IMR-90 (cell line): Measurements from ENCODE around the gene CHPF. TPM values are rescaled to one million over a fixed set of nuclear protein-coding genes. Genes with fewer than 3 reads are reported as not detected.

Experiments used
- ATAC-seq: fragments of 200-7000 bp; cut with Tn5 transposase; 2 replicates; pipeline ENCODE4 v1.9.1; 2020; ENCODE audit warnings: low read depth, mild to moderate bottlenecking, moderate library complexity
- BruUV-seq: library from RNA; stranded (reverse); fragments of 400-500 nt; replicated peaks from 2 replicates; lab custom pipeline; 2021; lab: Mats Ljungman, UMichigan
- CTCF ChIA-PET: fragments of 300-600 bp; formaldehyde crosslinking; extraction: SDS; loops from one replicate; lab custom pipeline; 2021; ENCODE audit warnings: antibody characterized with exemption; lab: Yijun Ruan, JAX
- POLR2A ChIA-PET: fragments of 300-600 bp; sonication (Branson Sonifier 250); formaldehyde crosslinking; loops from one replicate; lab custom pipeline; 2022; ENCODE audit warnings: antibody characterized with exemption; ENCODE audit not compliant: unreplicated experiment; lab: Charles Lee
- DNase-seq: peaks from one replicate; pipeline ENCODE4 v3.0.0; 2013
- H2AFZ ChIP-seq: replicated peaks from 2 replicates; pipeline ENCODE3; 2013; ENCODE audit warnings: low read length, mild to moderate bottlenecking; ENCODE audit not compliant: poor library complexity
- H2AK5ac ChIP-seq: 2 replicates; pipeline ENCODE4 v1.6.1; 2013; ENCODE audit warnings: low read depth, low read length, inconsistent platforms
- H2AK9ac ChIP-seq: replicated peaks from 2 replicates; pipeline ENCODE3; 2013; ENCODE audit warnings: mild to moderate bottlenecking, low read depth, low read length, moderate library complexity; ENCODE audit not compliant: poor library complexity
- H2BK120ac ChIP-seq: 2 replicates; pipeline ENCODE4 v1.6.1; 2013; ENCODE audit warnings: low read depth, low read length, inconsistent platforms
- H2BK15ac ChIP-seq: 3 replicates; pipeline ENCODE4 v1.6.1; 2013; ENCODE audit warnings: low read depth, low read length, inconsistent platforms
- H2BK20ac ChIP-seq: 2 replicates; pipeline ENCODE4 v1.6.1; 2013; ENCODE audit warnings: low read depth, mild to moderate bottlenecking, inconsistent platforms, low read length, moderate library complexity
- H2BK5ac ChIP-seq: 2 replicates; pipeline ENCODE4 v1.6.1; 2013; ENCODE audit warnings: mild to moderate bottlenecking, low read depth, low read length, inconsistent platforms; ENCODE audit not compliant: poor library complexity, severe bottlenecking
- H3K14ac ChIP-seq: replicated peaks from 2 replicates; pipeline ENCODE4 v1.6.1; 2013; ENCODE audit warnings: low read depth, low read length, inconsistent platforms
- H3K18ac ChIP-seq: 2 replicates; pipeline ENCODE4 v1.6.1; 2013; ENCODE audit warnings: low read depth, low read length, control low read depth
- H3K23ac ChIP-seq: 2 replicates; pipeline ENCODE4 v1.6.1; 2013; ENCODE audit warnings: low read depth, low read length, inconsistent platforms
- H3K27ac ChIP-seq: 2 replicates; pipeline ENCODE4 v1.5.1; 2013; ENCODE audit warnings: mild to moderate bottlenecking, control low read depth, low read length; ENCODE audit not compliant: insufficient read depth
- H3K27me3 ChIP-seq: 2 replicates; pipeline ENCODE4 v1.6.1; 2013; ENCODE audit warnings: low read length; ENCODE audit not compliant: control insufficient read depth, insufficient read depth
- H3K36me3 ChIP-seq: 2 replicates; pipeline ENCODE4 v1.6.1; 2013; ENCODE audit warnings: low read length, mixed read lengths; ENCODE audit not compliant: control insufficient read depth, insufficient read depth
- H3K4ac ChIP-seq: 2 replicates; pipeline ENCODE4 v1.6.1; 2013; ENCODE audit warnings: low read depth, low read length, inconsistent platforms
- H3K4me1 ChIP-seq: 2 replicates; pipeline ENCODE4 v1.6.1; 2013; ENCODE audit warnings: low read length, mixed read lengths; ENCODE audit not compliant: control insufficient read depth, insufficient read depth
- H3K4me2 ChIP-seq: 2 replicates; pipeline ENCODE4 v1.6.1; 2013; ENCODE audit warnings: low read depth, mild to moderate bottlenecking, control low read depth, low read length, moderate library complexity
- H3K4me3 ChIP-seq: 2 replicates; pipeline ENCODE4 v1.5.1; 2013; ENCODE audit warnings: low read depth, mild to moderate bottlenecking, control low read depth, low read length, moderate library complexity; ENCODE audit not compliant: insufficient read depth
- H3K56ac ChIP-seq: 2 replicates; pipeline ENCODE4 v1.6.1; 2013; ENCODE audit warnings: low read length, inconsistent platforms; ENCODE audit not compliant: insufficient read depth; ENCODE audit errors: extremely low read depth
- H3K79me1 ChIP-seq, 2 experiments: 2 replicates each; pipeline ENCODE4 v1.6.1; 2013; ENCODE audit warnings: low read length in 2 of 2, inconsistent platforms in 1 of 2, low read depth in 1 of 2
- H3K9ac ChIP-seq: 2 replicates; pipeline ENCODE4 v1.6.1; 2013; ENCODE audit warnings: low read depth, low read length, control low read depth
- H3K9me1 ChIP-seq: 2 replicates; pipeline ENCODE4 v1.6.1; 2013; ENCODE audit warnings: low read length, inconsistent platforms; ENCODE audit not compliant: insufficient read depth
- H3K9me3 ChIP-seq: 2 replicates; pipeline ENCODE4 v1.6.1; 2013; ENCODE audit warnings: low read length; ENCODE audit not compliant: control insufficient read depth, insufficient read depth
- H4K20me1 ChIP-seq: 2 replicates; pipeline ENCODE4 v1.6.1; 2013; ENCODE audit warnings: low read length, inconsistent platforms; ENCODE audit not compliant: insufficient read depth
- H4K5ac ChIP-seq: 2 replicates; pipeline ENCODE4 v1.6.1; 2013; ENCODE audit warnings: mild to moderate bottlenecking, low read depth, low read length, control low read depth
- H4K8ac ChIP-seq, 2 experiments: 2 replicates each; pipeline ENCODE4 v1.6.1; 2013; ENCODE audit warnings: low read depth in 2 of 2, low read length in 2 of 2, control low read depth in 1 of 2, inconsistent platforms in 1 of 2
- H4K91ac ChIP-seq: 2 replicates; pipeline ENCODE4 v1.6.1; 2013; ENCODE audit warnings: low read depth, low read length, inconsistent platforms; ENCODE audit not compliant: insufficient read depth
- MAFK ChIP-seq: IDR thresholded peaks from 2 replicates; pipeline ENCODE4 v1.6.1; 2012; ENCODE audit warnings: low read depth, low read length, improper control_type of control experiment
- MAZ ChIP-seq: IDR thresholded peaks from 2 replicates; pipeline ENCODE4 v1.6.1; 2012; ENCODE audit warnings: low read depth, mild to moderate bottlenecking, low read length, improper control_type of control experiment, moderate library complexity, borderline replicate concordance
- WGBS, 2 experiments: methylation state at CpG; one replicate each; pipeline versions ENCODE4 v1.1.5 to v1.1.7; 2013; ENCODE audit warnings: missing lambda C conversion rate in 2 of 2; ENCODE audit not compliant: insufficient read length in 1 of 2; ENCODE audit errors: extremely low coverage in 2 of 2; 5-methylcytosine and 5-hydroxymethylcytosine counted together
- dilution Hi-C: fragments of 300-500 bp; cut with HindIII; formaldehyde crosslinking; loops from one replicate; pipeline ENCODE4 v1.14.3; 2018; ENCODE audit warnings: low sequenced_read_pairs; ENCODE audit not compliant: unreplicated experiment
- in situ Hi-C: fragments of 300-500 bp; cut with MboI; formaldehyde crosslinking; loops from 3 replicates; pipeline ENCODE4 v1.14.3; 2019; ENCODE audit warnings: low sequenced_read_pairs, inconsistent platforms, mixed read lengths
- intact Hi-C: fragments of 100-400 bp; cut with micrococcal nuclease; formaldehyde crosslinking; loops from 2 replicates; pipeline ENCODE4 v1.10.0; 2022
- polyA plus RNA-seq, 3 experiments: library from polyadenylated mRNA; depleted of rRNA; stranded (reverse); fragments of >200 nt; gene quantifications; 2 replicates each; pipeline ENCODE4 v1.2.3, GENCODE V29; 2012; ENCODE audit warnings: low replicate concordance in 1 of 3
- total RNA-seq: library from RNA; depleted of rRNA; stranded (reverse); fragments of >200 nt; gene quantifications from 2 replicates; pipeline ENCODE4 v1.2.3, GENCODE V29; 2012

Gene CHPF
- total and polyA plus RNA-seq, 2 of the 4 experiments (the other 2 are of a cell fraction) = 24.0 to 115 TPM

GRCh38 chr2:219537657-219538488 is 5.7 kb downstream of the CHPF start:
- Histone ChIP-seq H3K56ac (no peak overlapping the region), H2AK9ac (peak overlapping the region; percentile 89), H3K4ac (no peak overlapping the region), H2AFZ (no peak overlapping the region), H2BK5ac (no peak overlapping the region), H3K18ac (no peak overlapping the region; the same call in 1 of the 2 replicates), H3K23ac (no peak overlapping the region), H4K91ac (peak overlapping the region; percentile 4; the same call in 1 of the 2 replicates), H3K27me3 (peaks cover 6% of the 10 kb centered on the region; the same call in 1 of the 2 replicates), H2AK5ac (no peak overlapping the region), H3K9ac (peak overlapping the region; percentile 24), H3K4me3 (no peak overlapping the region), H2BK120ac (no peak overlapping the region), H3K4me1 (peaks cover 24% of the 10 kb centered on the region), H3K9me1 (0 out of 2 replicates have a peak, but pooled peaks cover 2% of the 10 kb centered on the region), H2BK20ac (no peak overlapping the region), H4K20me1 (peaks cover 27% of the 10 kb centered on the region), H4K8ac (no peak overlapping the region; a peak in 1 of 4 replicates), H4K5ac (peak overlapping the region; percentile 13; the same call in 1 of the 2 replicates), H3K36me3 (peaks cover 26% of the 10 kb centered on the region), H3K27ac (peak overlapping the region; percentile 33), H3K14ac (no peak overlapping the region), H3K9me3 (no peaks in the 10 kb centered on the region), H3K79me1 (peaks cover 6 to 38% of the 10 kb centered on the region in 2 experiments; a peak in 3 of 4 replicates), H3K4me2 (no peak overlapping the region; the same call in 1 of the 2 replicates), H2BK15ac (no peak overlapping the region)
- POLR2A ChIA-PET = no interaction called here
- in situ Hi-C loops (no loop called here), intact Hi-C loops (no loop called here), dilution Hi-C loops (no loop called here)
- no TSS peak for BruUV-seq
- ATAC-seq (peak; percentile 16), DNase-seq (no peak)
- whole genome bisulfite sequencing, 2 experiments = 81% methylated on average over 3 of the region's 15 CpGs; no CpG with 5 or more reads in 1 of the 2 experiments
- CTCF ChIA-PET = interaction anchor here (0.6 kb wide), 2 partner anchors 8 to 81 kb away, joined by 3 to 4 read pairs; no protein-coding TSS in a partner anchor
- TF ChIP-seq MAFK (no peak), MAZ (peak; percentile 20; the same call in 1 of the 2 replicates)
